ENCODE results near the gene MRPS23. TPM values are rescaled to one million over a fixed set of nuclear protein-coding genes. Genes with fewer than 3 reads are reported as not detected.

Gene MRPS23
- total and polyA plus RNA-seq, 2 of the 4 experiments (the other 2 are of a cell fraction): 23.5 to 37.3 TPM

GRCh38 chr17:57859601-57860413, 10.0 kb upstream of the MRPS23 start:
- Histone ChIP-seq H3K4me1 (ENCODE audit: control insufficient read depth, insufficient read depth, low read length) (peaks cover 18% of the 10 kb centered on the region), H3K27me3 (ENCODE audit: control insufficient read depth, insufficient read depth, low read length) (no peaks in the 10 kb centered on the region), H3K9me3 (ENCODE audit: control insufficient read depth, insufficient read depth, low read length) (no peaks in the 10 kb centered on the region), H2AK9ac (replicated peaks; ENCODE audit: low read depth, low read length, poor library complexity) (no peak overlapping the region), H2AK5ac (ENCODE audit: low read depth, low read length) (no peak overlapping the region), H3K14ac (replicated peaks; ENCODE audit: low read depth, low read length) (no peak overlapping the region), H3K18ac (ENCODE audit: low read depth, low read length) (no peak overlapping the region), H4K8ac (ENCODE audit: low read depth in 2 of 2, low read length in 2 of 2) (no peak overlapping the region), H3K79me1 (ENCODE audit: low read depth in 1 of 2, low read length in 2 of 2) (no peaks in the 10 kb centered on the region), H3K9me1 (ENCODE audit: insufficient read depth, low read length) (no peaks in the 10 kb centered on the region; the same call in 1 of the 2 replicates), H3K27ac (ENCODE audit: insufficient read depth, low read length) (no peak overlapping the region), H2BK15ac (ENCODE audit: low read depth, low read length) (no peak overlapping the region), H2AFZ (replicated peaks; ENCODE audit: low read length, poor library complexity) (no peak overlapping the region), H3K9ac (ENCODE audit: low read depth, low read length) (no peak overlapping the region), H2BK20ac (ENCODE audit: low read depth, low read length) (no peak overlapping the region), H4K91ac (ENCODE audit: insufficient read depth, low read depth, low read length) (no peak overlapping the region), H3K36me3 (ENCODE audit: control insufficient read depth, insufficient read depth, low read length) (peaks cover 7% of the 10 kb centered on the region), H3K4me2 (ENCODE audit: low read depth, low read length) (no peak overlapping the region), H3K4ac (ENCODE audit: low read depth, low read length) (no peak overlapping the region), H3K4me3 (ENCODE audit: insufficient read depth, low read depth, low read length) (no peak overlapping the region), H2BK5ac (ENCODE audit: low read depth, low read length, poor library complexity, severe bottlenecking) (no peak overlapping the region), H4K20me1 (ENCODE audit: insufficient read depth, low read length) (no peaks in the 10 kb centered on the region), H3K56ac (ENCODE audit: extremely low read depth, insufficient read depth, low read length) (no peak overlapping the region), H2BK120ac (ENCODE audit: low read depth, low read length) (no peak overlapping the region), H3K23ac (ENCODE audit: low read depth, low read length) (no peak overlapping the region; the same call in 1 of the 2 replicates), H4K5ac (ENCODE audit: low read depth, low read length) (no peak overlapping the region)
- ChIA-PET CTCF (interaction anchor here (0.7 to 2.5 kb wide), 9 partner anchors 16 to 750 kb away, joined by 3 to 11 read pairs (median 3); partner anchors contain the start of gene SRSF1), POLR2A (ENCODE audit: unreplicated experiment) (interaction anchor here (0.5 to 0.8 kb wide), 3 partner anchors 91 to 878 kb away, joined by 3 to 10 read pairs (median 7); no protein-coding TSS in a partner anchor)
- 76% methylated on average over 4 of the region's 13 CpGs; no CpG with 5 or more reads in 1 of the 2 experiments for WGBS, 2 experiments (ENCODE audit: extremely low coverage in 2 of 2, insufficient read length in 1 of 2)
- DNase-seq (no peak), ATAC-seq (ENCODE audit: low read depth) (no peak)
- BruUV-seq (replicated peaks): no TSS peak
- in situ Hi-C loops (cut with MboI; ENCODE audit: low sequenced_read_pairs): loop anchor here (5.0 to 25.0 kb wide), 3 partner anchors 137 to 477 kb away; partner anchors contain the start of gene TSPOAP1
- dilution Hi-C loops (cut with HindIII; ENCODE audit: low sequenced_read_pairs, unreplicated experiment): loop anchor here (25.0 kb wide), 1 partner anchor 127 kb away; the partner anchor contains the start of gene VEZF1
- intact Hi-C loops (cut with micrococcal nuclease): loop anchor here (2.0 kb wide), 1 partner anchor 127 kb away; no protein-coding TSS in a partner anchor
- TF ChIP-seq FOS (IDR thresholded peaks at IDR 0.05; ENCODE audit: low read depth, low read length) (no peak), MAFK (IDR thresholded peaks at IDR 0.05; ENCODE audit: low read depth, low read length) (no peak), NFE2L2 (IDR thresholded peaks at IDR 0.05; ENCODE audit: low read depth, low read length) (no peak), RFX5 (IDR thresholded peaks at IDR 0.05; ENCODE audit: low read depth, low read length) (no peak), MXI1 (IDR thresholded peaks at IDR 0.05; ENCODE audit: borderline replicate concordance, low read depth, low read length) (no peak), SMC3 (IDR thresholded peaks at IDR 0.05; ENCODE audit: low read depth, low read length) (no peak), RAD21 (IDR thresholded peaks at IDR 0.05; ENCODE audit: low read length) (no peak), CHD1 (IDR thresholded peaks at IDR 0.05; ENCODE audit: low read depth, low read length) (no peak), RCOR1 (IDR thresholded peaks at IDR 0.05; ENCODE audit: insufficient replicate concordance, low read length) (no peak), POLR2A (IDR thresholded peaks at IDR 0.05; ENCODE audit: low read depth, low read length) (no peak), ELK1 (IDR thresholded peaks at IDR 0.05; ENCODE audit: borderline replicate concordance, low read depth, low read length) (no peak), CTCF (conservative IDR thresholded peaks at IDR 0.05; ENCODE audit: low read depth, low read length) (no peak), MAZ (IDR thresholded peaks at IDR 0.05; ENCODE audit: borderline replicate concordance, low read depth, low read length) (no peak)
- TF ChIP-seq, protein P1, sequence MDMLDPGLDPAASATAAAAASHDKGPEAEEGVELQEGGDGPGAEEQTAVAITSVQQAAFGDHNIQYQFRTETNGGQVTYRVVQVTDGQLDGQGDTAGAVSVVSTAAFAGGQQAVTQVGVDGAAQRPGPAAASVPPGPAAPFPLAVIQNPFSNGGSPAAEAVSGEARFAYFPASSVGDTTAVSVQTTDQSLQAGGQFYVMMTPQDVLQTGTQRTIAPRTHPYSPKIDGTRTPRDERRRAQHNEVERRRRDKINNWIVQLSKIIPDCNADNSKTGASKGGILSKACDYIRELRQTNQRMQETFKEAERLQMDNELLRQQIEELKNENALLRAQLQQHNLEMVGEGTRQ (IDR thresholded peaks at IDR 0.05; ENCODE audit: low read depth, low read length): no peak

Data from IMR-90 (cell line).